GM15510 (cell line): ENCODE measurements around the gene PEPD.

Source experiments
- POLR2A ChIP-seq: IDR thresholded peaks from 3 replicates; pipeline ENCODE4 v1.6.1; 2011; ENCODE audit warnings: borderline replicate concordance; ENCODE audit not compliant: insufficient read length; ENCODE audit errors: extremely low read depth

Gene PEPD

DNA sequence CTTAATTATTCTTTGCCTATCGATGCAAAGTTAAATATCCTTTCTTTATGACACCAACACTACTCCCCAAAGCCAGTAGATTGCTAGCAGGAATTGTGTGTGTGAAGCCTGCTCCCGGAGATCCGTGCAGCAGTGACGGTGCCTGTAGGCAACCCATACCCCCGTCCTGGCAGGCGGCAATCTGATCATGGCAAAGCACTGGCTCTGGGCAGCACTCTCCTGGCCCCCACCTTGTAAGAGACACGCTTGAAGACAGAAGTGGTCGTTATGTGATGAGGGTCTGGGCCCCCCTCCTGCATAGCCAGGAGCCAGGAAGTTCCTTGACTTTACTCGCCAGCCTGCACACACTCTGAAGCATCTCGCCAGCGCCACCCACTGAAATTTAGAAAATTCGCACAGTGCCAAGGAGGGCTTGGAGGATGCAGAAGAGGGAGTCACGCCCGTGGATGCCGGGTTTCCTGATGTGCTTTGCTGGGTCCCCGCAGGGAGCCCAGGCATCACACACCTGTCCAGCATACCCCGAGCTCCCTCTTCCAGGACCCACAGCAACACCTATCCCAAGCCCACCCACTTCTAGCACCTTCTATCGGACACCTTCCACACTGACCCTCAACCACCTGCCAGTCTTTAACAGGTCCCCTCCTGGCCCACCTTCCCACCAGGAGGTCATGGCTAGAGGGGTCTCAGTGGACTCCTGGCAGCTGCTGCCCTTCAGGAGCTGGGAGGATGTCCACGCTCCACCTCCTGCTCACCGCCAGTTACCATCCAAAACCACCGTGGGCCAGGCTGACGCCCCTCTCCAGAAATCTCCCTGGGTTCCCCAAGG is 93.6 kb downstream of the PEPD start:
- TF ChIP-seq POLR2A = no peak

DNA sequence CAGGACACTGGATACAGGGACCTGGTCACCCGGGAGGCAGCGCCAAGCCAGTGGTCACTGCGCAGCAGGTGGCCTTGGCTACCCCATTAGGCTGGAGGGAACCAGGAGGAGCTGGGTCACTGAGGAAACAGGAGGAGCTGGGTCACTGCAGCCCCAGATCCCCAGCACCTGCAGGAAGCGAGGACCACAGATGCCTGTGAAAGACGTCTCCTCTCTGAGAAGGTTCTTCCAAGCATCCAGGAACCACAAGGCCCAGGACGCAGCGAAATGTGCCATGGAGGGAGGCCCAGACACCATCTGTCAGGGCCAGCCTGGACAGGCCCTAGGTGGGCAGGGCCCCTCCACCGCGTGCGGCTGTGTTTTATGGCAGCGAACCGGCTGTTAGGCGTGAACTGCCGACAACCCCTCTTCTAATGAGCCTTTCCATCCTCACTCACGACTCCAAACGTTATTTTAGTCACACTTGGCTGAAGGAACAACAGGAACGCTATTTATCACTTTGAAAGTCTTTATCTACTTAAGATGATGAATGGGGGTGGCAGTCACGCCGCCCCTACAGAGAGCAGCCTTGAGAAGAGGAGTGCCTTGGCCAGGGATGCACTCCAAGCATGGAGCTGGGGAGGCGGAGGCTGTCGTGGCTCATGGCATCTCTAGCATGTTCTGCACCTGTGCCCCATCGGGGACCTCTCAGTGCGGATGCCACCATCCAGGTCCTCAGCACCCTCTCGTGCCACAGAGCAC is 94.8 kb downstream of the PEPD start:
- no peak for TF ChIP-seq POLR2A

DNA sequence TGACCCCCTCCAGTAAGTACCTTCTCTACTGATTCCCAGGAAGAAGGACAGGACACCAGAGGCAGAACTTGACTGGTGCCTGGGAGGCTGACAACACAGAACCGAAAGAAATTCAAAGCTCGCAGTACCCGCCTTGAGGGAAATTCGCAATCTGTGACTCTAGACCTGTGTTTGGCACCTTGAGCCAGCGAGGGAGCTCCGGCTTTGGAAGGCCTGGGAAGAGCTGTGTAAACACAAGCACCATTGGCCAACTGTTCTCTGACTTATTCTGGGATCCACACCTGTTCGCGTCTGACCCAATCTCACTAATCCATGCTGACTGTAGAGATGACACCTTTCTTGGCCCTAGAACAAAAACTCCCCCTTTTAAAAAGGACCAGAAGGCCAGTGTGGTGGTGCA is 97.4 kb downstream of the PEPD start:
- no peak for TF ChIP-seq POLR2A

DNA sequence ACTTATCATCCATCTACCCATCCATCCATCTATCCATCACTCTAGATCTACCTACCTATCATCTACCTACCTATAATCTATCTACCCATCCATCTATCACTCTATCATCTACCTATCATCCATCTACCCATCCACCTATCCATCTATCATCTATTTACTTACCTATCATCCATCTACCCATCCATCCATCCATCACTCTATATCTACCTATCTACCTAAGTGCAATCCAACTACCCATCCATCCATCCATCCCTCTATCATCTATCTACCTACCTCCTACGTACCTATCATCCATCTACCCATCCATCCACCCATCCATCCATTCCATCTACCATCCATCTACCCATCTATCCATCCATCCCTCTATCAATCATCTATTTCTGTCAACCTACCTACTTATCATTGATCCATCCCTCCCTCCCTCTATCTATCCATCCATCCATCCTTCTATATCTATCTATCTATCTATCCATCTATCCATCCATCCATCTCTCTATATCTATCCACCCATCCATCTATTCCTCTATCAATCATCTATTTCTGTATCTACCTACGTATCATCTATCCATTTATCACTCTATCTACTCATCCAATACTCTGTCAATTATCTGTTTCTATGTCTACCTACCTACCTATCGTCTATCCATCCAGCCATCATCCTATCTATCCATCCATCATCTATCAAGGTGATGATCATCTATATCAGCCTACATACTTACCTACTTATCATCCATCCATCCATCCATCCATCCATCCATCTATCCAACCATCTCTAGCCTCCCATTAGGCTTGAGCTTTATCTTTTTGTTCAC is 99.0 kb downstream of the PEPD start:
- TF ChIP-seq POLR2A = no peak

DNA sequence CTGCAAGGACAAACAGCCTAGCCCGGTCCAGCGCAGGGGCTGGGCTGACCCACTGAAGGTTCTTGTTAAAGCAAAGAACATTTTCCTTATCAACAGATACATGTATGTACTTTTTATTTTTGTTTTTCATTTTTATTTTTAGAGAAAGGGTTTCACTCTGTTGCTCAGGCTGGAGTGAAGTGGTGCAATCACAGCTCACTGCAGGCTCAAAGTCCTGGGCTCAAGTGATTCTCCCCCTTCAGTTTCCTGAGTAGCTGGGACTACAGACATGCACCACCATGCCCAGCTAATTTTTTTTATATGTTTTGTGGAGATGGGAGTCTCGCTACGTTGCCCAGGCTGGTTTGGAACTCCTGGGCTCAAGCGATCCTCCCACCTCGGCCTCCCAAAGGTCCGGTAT is 100.2 kb downstream of the PEPD start:
- TF ChIP-seq POLR2A = no peak

DNA sequence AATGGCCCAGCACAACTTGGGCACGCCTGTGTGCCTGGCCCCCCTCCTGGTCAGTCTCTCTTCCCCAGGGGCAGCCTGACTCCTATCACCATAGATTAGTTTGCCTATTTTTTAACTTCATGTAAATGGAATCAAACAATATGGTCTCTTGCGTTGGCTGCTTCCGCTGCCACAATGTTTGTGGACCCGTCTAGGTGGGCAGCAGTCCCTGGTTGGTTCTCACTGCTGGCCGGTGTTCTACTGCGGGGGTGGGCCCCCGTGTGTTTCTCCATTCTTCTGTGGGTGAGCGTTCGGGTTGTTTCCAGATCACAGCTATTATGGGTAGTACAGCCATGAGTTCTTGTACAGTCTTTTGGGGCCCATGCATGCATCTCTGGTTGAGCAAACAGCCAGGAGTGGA is 100.8 kb downstream of the PEPD start:
- no peak for TF ChIP-seq POLR2A

DNA sequence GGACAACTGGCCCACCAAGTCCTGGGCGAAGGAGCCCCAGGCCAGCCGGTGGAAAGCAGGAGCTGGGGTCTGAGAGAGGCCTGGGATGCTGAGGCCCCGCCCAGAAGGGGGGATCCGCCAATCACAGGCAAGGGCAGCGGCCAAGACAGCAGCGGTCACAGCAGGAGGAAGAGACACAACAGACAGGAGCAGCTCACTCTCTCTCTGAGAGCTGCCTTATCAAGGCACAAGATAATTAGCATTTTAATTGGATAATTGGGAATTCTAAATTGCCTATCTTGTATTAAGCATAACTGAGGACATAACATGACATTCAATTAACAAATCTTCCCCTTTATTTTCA is 101.8 kb downstream of the PEPD start:
- TF ChIP-seq POLR2A = no peak

DNA sequence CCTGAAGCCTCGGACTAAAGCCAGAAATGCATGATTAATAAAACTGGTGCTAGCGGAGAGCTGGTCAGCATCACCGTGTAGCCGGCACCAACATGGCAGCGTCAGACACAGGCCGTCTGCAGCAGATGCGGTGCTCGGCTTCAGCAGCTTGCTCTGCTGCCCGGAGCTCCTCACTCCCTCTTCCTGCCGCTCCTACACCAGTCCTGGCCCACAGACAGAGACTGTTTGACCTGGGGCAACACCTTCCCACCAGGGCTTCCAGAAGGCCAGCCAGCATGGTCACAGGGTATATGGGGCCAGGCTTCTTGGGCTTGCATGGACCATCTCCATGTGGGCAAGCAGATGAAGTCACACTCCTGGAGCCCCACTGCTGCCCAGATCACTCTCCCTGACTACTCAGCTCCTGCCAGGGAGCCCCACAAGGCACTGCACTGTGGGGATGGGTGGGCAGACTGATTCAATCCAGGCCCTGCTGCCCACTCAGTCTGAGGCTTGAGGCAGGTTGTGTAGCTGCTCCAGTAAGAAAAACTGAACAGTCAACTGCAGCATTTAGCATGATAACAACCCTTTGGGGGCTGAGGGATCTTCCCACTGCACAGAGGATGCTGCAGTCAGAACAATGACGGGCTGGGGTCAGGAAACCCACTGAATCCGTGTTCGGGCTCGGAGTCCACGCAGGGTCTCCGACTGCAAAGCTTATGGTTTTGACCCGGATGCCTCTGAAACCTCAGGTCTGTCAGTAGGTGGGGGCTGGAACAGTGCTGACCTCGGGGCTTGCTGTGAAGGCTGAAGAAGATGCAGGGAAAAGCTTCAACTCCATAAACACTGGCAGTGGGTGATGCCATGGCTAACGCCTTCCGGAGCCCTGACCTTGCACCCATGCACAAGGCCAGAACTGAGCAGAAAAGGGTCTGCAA is 102.5 kb downstream of the PEPD start:
- no peak for TF ChIP-seq POLR2A

DNA sequence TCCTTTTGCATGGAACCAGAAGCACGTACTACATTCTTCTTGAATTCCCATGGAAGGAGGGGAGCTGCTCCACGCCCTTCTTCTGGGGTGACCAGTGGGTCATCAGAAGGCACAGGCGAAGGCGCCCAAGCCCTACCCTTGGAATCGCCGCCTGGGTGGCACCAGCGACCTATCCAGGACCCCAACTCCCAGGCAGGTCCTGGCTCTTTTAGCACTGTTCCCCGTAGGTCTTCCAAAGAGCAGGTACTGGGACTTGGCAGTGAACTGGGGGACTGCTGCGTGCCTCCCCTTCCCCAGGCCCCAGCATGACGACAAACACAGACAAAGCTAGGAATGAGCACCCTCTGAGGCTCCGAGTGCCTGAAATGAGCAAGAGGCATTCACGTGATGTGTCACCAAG is 103.1 kb downstream of the PEPD start:
- no peak for TF ChIP-seq POLR2A

DNA sequence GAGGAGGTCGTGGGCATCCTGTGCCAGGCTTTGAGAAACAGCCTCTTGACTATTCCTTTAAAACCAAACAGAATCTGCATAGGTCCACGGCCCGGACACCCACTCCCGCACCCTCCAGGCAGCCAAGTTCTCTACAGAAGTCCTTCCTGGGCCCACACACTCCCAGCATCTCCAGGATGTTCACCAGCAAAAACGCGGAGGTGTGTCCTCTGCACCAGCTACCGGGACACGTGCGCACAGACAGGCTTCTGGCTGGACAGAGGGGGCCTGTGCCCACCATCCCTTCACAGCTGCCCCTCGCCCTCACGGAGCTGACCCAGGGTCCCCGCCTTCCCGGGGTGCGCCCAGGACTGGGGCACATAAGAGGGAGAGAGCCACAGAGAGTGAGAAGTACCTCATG is 103.8 kb downstream of the PEPD start:
- no peak for TF ChIP-seq POLR2A

DNA sequence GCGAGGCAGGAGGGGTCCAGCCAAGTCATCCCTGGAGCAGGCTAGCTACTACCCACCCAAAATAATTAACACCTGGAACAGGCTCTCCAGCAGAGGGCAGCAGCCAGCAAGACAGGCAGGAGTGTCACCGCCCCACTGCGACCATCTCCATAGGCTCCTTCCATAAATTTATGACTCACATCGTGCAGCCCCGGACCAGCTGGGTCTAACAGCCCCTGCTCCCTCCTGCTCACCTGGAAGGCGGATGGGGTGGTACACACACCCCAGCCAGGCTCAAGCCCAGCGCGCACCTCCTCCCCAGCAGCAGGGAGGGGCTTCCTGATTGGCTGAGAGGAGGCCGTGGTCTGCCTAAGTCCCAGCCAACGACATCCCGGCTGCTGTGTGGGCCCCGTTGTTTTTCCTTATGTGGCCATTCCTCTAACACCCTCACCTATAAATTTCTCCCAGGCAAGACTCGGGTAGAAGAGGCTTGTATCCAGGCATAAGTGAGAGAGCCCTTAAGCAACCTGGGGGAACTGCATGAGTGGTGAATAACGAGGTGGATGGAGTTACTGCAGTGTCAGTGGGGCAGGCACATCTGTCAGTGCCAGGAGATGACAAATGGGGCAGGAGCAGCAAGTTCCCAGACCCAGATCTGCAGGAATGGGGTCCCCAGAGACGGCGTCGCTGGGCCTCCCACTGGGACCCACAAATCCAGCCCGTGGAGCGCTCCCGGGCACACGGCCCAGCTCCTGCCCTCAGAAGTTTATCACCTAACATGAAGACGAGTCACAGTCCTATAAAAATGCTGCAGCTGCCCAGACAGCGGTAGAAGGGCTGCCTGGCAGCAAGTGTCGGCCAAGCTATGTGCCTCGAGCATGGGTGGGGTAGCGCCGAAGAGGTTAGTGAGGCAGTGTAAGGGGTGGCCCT is 105.0 kb downstream of the PEPD start:
- no peak for TF ChIP-seq POLR2A

DNA sequence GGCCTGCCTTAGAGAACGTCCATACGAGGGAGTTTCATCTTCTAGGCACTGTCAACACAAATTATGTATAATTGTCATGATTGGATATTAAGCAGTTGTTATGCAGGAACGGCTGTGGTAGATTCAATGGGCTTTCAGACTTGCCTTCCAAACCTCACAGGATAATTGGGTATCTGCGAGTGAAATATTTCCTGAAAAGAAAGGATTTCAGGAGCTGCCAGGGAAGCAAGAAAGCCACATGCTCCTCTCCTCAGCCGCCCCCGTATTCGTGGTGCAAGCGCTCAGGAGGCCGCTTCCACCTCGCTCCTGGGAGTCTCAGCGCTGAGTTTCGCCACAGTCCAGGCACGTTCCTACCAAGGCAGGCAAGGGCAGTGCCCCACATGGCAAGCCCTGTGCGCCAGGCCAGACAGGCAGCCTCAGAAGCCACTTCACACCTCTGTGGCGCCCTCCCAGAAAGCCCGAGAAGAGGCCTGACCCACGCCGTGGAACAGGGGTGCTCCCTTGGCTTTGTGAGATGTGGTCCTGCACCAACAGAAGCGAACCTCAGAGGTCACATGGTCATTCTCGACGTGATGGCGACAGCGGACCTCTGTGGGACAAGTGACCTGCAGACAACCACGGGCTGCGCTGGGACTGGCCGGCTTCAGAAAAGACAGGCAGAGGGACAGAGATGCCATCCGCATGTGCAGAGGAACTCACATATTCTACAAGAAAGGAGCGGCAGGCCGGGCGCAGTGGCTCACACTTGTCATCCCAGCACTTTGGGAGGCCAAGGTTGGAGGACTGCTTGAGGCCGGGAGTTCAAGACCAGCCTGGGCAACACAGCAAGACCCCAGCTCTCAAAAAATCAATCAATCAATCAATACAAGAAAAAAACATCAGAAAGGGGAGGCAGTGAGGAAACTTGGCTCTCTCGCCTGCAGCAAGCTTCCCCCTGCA is 106.7 kb downstream of the PEPD start:
- TF ChIP-seq POLR2A = no peak
